HG03196 (cell line): ENCODE data around the gene DNAH5.
"Not testable (repeated sequence)": the region's sequence is repeated elsewhere in the genome, so short reads cannot be mapped to it uniquely, and the experiment has no call there.

Source experiments
- ATAC-seq: cut with Tn5 transposase; IDR thresholded peaks from one replicate; pipeline ENCODE4 v1.9.1; 2021; ENCODE audit not compliant: unreplicated experiment

Gene DNAH5

DNA sequence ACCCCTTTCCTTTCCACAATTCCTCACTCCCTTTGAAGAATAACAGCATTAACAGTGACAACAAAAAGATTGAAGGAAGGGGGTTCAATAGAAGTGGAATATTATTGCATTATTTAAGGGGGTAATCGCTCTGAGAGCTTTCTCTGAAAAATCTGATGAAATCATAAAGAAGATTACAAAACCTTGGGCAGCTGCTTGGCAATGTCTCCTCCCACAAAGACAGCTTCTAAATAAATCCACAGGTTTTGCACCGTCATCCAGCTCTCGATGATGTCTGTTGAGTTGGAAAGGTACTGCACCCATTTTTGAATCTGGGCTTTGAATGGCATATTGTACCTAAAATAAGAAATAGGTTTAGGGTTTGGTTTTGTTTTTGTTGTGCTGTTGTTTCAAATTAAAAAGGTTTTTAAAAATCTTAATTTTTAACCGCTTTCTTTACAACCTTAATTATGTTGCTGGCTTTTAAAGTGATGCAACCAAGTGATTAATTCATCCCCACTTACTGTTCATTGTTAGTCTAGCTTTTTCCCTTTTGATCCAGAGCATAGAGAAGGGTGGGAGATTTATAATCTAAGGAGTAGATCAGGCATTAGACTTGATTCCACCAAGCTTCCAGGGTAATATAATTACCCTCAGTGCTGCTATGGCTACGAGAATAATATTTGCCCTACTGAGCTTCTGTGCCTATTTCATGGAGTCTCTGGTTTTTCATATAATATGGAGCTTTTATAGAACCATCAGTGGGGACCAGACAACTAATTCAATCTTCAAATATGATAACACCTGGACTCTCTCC, 85.0 kb downstream of the DNAH5 start:
- ATAC-seq, result no peak

- ATAC-seq, result no peak
Measured at GRCh38 chr5:13843175-13843846, 101.2 kb downstream of the DNAH5 start.

- no peak for ATAC-seq
Measured at GRCh38 chr5:13833440-13833839, 111.0 kb downstream of the DNAH5 start.

DNA sequence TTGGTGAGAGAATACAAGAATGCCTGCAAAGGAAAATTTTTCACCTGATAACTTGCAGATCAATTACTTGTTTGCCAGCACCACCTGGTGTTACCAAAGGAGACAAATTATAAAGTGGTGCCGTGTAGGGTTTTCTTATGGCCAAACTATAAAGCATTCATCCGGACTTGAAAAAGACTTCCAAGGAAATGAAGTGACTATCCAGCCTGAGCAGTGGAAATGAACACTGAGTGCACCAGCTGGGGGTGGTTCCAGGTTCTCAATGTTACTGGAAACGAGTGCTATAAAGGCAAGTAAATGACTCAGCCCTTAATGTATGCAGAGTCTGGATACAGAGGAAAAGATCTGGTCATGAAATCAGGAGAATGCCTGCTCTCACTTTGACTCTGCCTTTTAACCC, 113.1 kb downstream of the DNAH5 start:
- ATAC-seq, result no peak

- no peak for ATAC-seq
Measured at GRCh38 chr5:13830536-13830935, 114.0 kb downstream of the DNAH5 start.

GRCh38 chr5:13821366-13821765, 123.1 kb downstream of the DNAH5 start:
- ATAC-seq, result no peak

DNA sequence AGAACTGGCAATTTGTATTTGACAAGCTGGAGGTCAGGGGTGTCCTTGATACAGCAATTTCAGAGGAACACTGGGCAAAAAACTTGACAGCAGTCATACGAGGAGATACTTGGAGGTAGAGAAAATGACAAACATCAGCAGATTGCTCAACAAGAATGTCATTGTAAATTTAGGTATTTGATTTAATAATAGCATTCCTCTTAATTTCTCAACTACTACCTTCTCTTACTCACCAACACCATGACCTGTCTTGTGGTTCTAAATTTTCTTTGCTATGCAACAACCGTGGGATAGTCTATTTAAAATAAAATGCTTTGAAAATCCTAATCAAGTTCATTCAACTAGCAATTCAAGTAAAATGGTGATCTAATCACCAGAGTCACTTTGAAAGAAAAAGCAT, 128.4 kb downstream of the DNAH5 start:
- no peak for ATAC-seq

- ATAC-seq, result no peak
Measured at GRCh38 chr5:13814301-13814700, 130.2 kb downstream of the DNAH5 start.

- no peak for ATAC-seq
Measured at GRCh38 chr5:13809921-13810320, 134.6 kb downstream of the DNAH5 start.

DNA sequence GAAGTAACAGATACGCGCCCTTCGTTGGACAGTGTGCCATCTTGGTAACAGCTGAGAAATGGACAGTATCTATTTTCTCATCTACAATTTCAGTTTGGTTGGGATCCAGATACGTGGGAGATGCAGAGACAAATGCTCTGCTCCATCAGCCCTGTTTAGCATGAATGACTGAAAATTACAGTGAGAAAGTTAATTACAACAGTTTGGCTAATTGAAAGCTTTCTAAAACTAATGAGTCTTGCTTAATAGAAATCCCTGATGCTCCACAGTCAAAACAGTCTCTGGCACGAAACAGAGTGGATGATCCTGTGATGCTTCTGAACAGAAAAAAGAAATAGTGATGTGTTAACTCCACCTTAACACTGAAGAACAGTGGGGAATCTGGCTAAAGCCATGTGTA, 140.2 kb downstream of the DNAH5 start:
- ATAC-seq, result no peak

GRCh38 chr5:13798569-13798968, 145.9 kb downstream of the DNAH5 start:
- not testable (repeated sequence) for ATAC-seq

DNA sequence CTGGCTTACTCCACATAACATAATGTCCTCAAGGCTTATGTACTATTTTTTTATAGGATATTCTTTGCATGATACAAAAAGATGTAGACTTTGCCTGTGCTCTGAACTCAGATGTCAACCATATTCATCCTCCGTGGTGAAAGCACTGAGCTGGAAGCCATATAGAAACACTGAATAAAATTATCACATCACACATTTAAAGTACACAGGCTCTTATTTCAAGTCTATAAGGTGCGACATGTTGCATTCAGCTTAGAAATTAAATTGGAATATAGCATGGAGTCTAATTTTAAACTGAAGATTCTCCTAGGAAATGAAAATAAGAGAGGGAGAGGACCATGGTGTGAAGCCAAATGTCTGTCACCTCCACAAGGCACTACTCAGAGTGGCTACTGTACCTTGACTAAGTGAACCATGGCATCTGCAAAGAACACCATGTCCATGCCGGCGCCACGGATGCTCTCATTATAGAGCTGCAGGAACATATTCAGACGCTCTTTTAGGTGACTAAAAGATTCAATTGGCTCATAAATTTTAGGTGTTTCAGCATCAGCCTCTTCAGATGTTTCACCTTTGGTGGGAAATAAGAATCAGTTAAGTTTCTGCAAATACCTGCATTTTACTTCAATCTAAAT, 158.6 kb downstream of the DNAH5 start:
- ATAC-seq, result no peak

GRCh38 chr5:13783726-13784125, 160.8 kb downstream of the DNAH5 start:
- ATAC-seq, result no peak

DNA sequence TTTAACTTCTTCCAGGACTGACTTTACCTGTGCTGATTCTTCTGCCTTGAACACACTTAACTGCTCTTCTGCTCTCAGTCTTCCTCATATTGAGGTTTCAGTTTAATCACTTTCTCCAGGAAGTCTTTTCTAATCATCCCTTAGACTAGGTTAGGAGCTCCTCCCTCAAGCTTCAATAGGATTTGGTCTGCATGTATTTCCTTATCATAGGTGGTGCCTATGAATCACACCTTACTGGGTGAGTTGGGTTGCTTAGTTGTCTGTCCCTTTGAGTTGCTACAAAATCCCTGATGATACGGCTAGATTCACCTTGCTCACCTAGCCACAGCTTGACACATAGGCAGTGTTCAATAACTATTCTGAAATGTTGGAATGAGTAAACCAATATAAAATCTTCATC, 164.4 kb downstream of the DNAH5 start:
- no peak for ATAC-seq

DNA sequence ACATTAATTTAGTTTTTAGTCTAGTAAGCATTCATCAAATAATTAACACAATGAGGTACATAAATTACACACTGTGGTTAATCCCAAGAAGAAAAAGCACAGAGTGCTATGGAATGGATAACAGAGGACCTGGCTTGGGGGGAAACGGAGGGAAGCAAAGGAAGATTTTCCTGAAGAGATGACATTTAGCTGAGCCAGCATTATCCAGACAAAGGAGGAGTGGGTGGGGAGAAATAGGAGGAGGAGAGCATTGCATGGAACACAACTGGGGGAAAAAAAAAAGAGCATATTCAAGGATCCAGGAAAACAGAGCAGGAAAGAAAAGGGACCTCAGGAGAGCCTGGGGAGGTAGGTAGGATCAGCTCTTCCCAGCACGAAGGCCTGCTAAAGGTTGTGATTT, 170.8 kb downstream of the DNAH5 start:
- ATAC-seq, result no peak

DNA sequence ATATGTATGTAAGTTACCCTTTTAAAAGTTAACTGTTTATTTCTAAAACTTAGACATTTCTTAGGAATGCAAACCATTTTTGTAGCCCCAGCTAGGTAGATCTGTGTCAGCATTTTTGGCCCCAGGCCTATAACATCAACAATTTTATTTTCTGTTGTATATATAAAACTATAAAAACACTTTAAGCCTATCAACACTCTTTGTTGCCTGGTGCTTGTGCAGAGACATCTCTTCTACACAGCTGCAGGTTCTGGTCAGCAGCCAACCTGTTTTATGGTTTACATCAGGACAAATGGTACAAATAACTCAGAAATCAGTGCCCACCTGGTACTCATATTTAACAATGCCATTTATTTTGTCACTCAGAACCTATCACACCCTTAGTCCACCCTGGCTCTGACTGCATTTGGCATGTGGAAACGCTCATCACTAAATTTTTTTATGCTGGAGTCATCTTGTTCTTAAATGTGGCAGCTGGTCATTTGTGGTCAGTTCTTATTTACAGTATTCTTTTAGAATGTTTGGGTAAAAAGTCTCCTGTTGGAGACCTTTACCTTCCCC, 173.4 kb downstream of the DNAH5 start:
- no peak for ATAC-seq

GRCh38 chr5:13766236-13766635, 178.3 kb downstream of the DNAH5 start:
- no peak for ATAC-seq

DNA sequence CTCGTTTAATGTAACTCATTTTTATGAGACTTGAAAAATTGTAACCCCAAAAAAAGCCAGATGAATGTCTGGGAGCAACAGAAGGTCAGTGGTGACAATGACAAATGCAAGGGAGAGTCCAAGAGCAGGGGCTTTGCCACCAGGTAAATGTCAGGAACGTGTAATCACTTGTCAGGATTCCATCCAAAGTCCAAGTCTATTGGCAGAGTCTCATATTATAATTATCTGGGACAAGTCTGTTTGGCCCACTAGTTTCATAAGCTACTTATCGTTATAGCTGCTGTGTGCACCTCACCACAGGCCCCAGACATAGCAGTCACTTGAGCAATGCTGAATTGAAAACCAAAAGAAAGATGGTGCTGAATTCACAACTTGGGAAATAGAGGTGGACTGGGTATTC, 180.8 kb downstream of the DNAH5 start:
- no peak for ATAC-seq

- no peak for ATAC-seq
Measured at GRCh38 chr5:13749766-13750165, 194.7 kb downstream of the DNAH5 start.

DNA sequence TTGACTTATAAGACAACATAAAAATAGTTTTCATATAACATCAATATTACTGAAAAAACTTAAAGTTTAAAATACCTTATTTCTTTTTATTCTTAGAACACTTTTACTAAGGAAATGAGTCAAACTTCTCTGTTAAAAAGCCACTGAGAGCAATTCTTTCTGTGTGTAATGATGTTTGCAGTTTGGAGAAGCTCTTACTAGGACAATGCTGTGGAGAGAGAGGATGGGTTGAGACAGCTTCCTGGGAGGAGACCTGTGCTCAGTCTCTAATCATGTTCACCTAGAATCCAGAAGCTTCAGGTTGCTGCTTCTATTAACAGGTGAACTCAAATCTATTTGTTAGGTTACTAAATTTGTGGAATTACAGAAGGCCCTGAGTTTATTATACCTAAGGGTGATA, 198.5 kb downstream of the DNAH5 start:
- no peak for ATAC-seq

DNA sequence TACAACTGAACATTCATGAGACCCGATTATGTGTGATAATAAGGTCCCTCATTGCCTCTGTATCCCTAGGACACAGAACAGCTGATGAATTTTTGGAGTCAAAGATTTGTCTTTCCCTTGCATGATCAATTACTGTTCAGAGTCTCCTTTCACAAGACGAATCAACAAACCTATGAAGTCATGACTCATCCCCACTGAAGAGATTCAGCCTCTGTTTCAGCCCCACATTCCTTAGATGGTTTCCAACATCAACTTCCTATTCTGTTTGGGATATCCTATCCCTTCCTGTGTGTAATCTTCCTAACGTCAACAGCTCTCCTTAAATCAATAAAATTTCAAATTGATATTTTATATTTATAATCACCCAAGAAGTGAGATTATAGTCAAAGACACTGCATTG, 199.0 kb downstream of the DNAH5 start:
- ATAC-seq, result no peak

DNA sequence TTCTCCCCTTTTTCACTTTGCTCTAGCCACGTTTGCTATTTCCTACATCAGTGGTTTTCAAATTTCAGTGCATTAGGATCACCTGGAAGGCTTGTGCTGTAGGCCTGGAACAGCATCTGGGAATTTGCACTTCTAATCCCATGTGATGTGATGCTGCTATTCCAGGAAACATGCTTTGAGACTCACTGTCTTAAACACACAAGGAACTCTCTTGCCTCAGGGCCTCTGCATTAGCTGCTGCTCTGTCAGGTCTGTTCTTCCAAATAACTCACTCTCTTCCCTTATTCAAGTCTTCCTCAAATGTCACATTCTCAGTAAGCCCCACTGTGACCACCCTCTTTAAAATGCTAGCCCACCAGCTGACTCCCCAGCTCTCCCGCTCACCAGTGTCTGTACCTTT, 204.0 kb downstream of the DNAH5 start:
- ATAC-seq, result no peak
